Kidney epithelial cell (primary cell): ENCODE results near the gene MED10. TPM values are rescaled to one million over a fixed set of nuclear protein-coding genes. Genes with fewer than 3 reads are reported as not detected.

ENCODE experiments used
- DNase-seq: peaks from one replicate; pipeline ENCODE4 v3.0.0-alpha.2; 2010; ENCODE audit warnings: low read depth
- H3K27me3 ChIP-seq: 2 replicates; pipeline ENCODE4 v1.6.0; 2011; ENCODE audit warnings: low read length; ENCODE audit not compliant: control insufficient read depth, insufficient read depth
- H3K36me3 ChIP-seq: 2 replicates; pipeline ENCODE4 v1.5.1; 2011; ENCODE audit warnings: low read length; ENCODE audit not compliant: control insufficient read depth, insufficient read depth
- H3K4me3 ChIP-seq: 2 replicates; pipeline ENCODE4 v1.5.1; 2011; ENCODE audit warnings: low read depth, mild to moderate bottlenecking, control low read depth, low read length
- CTCF ChIP-seq: IDR thresholded peaks from 2 replicates; pipeline ENCODE4 v1.5.1; 2011; ENCODE audit warnings: mild to moderate bottlenecking, moderate library complexity, low read length, control low read depth, inconsistent platforms; ENCODE audit not compliant: insufficient read depth, poor library complexity, severe bottlenecking
- total RNA-seq: library from RNA; depleted of rRNA; stranded (reverse); fragments of >200 nt; gene quantifications from 2 replicates; pipeline ENCODE4 v1.2.3, GENCODE V29; 2015

Gene MED10
- total RNA-seq, 1 donor from 2014 or later, result 45.7 TPM

- no peak for TF ChIP-seq CTCF
- H3K4me3 ChIP-seq, result no peak overlapping the region
- no peaks in the 10 kb centered on the region for H3K36me3 ChIP-seq
- no peaks in the 10 kb centered on the region for H3K27me3 ChIP-seq
- no peak for DNase-seq
Measured at GRCh38 chr5:6403416-6403815, 25.1 kb upstream of the MED10 start.

- DNase-seq, result no peak
- H3K27me3 ChIP-seq, result no peaks in the 10 kb centered on the region
- H3K4me3 ChIP-seq, result no peak overlapping the region
- no peaks in the 10 kb centered on the region for H3K36me3 ChIP-seq
- no peak for TF ChIP-seq CTCF
Measured at GRCh38 chr5:6402939-6403338, 24.6 kb upstream of the MED10 start.

GRCh38 chr5:6401410-6401809 is 23.1 kb upstream of the MED10 start:
- Histone ChIP-seq H3K27me3 (no peaks in the 10 kb centered on the region), H3K36me3 (no peaks in the 10 kb centered on the region), H3K4me3 (no peak overlapping the region)
- TF ChIP-seq CTCF, result no peak
- no peak for DNase-seq

- TF ChIP-seq CTCF, result no peak
- H3K27me3 ChIP-seq, result no peaks in the 10 kb centered on the region
- DNase-seq, result peak; percentile 7
- no peak overlapping the region for H3K4me3 ChIP-seq
- H3K36me3 ChIP-seq, result no peaks in the 10 kb centered on the region
Measured at GRCh38 chr5:6399980-6400910, 21.9 kb upstream of the MED10 start.

- no peak for DNase-seq
- H3K36me3 ChIP-seq, result no peaks in the 10 kb centered on the region
- TF ChIP-seq CTCF, result no peak
- H3K4me3 ChIP-seq, result no peak overlapping the region
- H3K27me3 ChIP-seq, result no peaks in the 10 kb centered on the region
Measured at GRCh38 chr5:6398570-6399230, 20.4 kb upstream of the MED10 start.
